Hematopoietic multipotent progenitor cell treated with erythropoietin and hydrocortisone succinate and interleukin-3 and kit ligand, for 17 days (in vitro differentiated cells): Measurements from ENCODE around the gene CALD1.
"Not testable (repeated sequence)": the region's sequence is repeated elsewhere in the genome, so short reads cannot be mapped to it uniquely, and the experiment has no call there.

Experiments used
- DNase-seq: peaks from one replicate; pipeline ENCODE4 v3.0.0-alpha.2; 2015; ENCODE audit warnings: low spot score

Gene CALD1

DNA sequence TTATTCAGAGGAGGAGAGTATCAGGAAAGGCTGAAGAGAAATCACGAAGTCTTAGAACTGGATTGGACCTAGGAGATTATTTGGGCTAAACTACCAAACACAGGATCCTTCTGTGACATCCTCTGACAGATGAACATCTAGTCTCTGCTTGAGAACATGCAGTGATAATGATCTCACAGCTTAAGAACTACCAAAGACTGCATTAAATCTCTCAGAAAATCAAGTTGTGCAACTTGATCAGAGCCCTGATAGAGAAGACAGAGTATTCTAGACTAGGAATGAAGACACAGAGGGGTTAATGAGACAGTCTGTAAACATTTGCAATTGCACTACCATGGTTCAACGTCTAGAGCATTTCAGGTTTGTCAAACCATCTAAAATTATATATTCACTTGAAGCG is 169.7 kb downstream of the CALD1 start:
- no peak for DNase-seq

DNA sequence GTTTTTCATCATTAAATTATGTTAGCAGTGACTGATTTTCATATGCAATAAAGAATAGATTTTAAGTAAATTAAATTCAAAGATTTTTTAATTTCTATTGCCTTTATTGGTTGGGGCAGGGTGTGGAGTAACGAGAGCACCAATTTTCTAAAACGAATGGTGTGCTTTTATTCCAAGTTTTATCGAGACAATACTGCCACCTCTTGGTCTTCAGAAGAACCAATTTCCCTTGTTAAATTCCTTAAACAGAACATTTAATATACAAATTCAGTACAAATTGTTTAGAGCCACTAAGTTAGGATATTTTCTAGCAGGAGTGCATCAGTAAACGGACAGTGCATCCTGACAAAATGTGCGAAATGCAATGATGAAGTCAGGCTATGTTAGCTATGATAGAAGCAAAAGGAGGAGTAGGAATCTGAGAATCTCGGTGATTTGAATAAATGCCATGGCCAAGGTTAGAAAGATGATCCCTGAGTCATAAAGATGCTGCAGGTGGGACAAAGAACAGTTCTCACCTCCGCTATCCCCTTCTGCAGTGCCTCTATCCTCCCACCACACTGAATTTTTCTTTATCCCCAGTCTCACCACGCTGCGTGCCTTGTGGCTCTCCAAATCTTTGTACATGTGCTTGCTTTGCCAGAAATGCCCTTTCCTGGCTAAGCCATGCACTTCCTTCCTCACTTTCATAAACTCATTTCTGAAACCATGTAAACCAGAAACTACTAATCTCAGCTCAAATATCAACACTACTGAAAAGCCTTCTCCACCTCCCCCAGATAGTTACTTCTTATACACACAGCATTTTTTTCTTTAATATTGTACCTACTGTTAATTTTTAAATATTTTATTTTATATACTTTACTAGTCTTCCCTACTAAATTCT is 175.0 kb downstream of the CALD1 start:
- peak; percentile 19 for DNase-seq

DNA sequence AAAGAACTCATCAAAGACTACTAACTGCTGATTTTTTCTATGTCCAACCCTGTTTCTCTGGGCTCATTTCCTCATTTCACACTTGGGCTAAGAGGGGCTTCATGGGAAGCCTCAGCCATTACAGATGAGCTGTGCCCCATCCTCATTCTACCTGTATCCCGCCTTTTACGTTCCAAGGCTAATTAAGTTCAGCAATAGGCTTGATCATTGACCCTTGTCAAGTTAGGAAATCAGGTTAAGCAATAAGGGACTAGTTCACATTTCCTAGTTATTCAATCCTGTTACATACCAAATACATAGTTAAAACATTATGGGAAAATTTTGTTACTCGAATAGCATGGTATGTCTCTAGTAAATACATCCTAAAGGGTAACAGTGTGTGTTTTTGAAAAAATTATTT is 177.6 kb downstream of the CALD1 start:
- DNase-seq, result no peak

DNA sequence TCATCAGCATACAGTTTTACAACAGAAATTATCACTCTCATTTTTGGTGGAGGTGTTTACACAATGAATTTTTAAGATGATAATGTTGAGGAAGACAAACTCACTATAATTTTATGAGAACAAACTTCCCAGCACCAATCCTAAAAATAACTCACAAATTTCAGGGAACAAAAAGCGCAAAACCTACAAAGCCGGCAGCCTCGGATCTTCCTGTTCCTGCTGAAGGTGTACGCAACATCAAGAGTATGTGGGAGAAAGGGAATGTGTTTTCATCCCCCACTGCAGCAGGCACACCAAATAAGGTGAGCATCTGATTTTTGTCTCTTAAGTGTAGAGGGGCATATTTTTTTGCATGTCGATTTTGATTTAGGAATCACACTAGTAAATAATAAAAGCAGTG is 180.4 kb downstream of the CALD1 start:
- no peak for DNase-seq

DNA sequence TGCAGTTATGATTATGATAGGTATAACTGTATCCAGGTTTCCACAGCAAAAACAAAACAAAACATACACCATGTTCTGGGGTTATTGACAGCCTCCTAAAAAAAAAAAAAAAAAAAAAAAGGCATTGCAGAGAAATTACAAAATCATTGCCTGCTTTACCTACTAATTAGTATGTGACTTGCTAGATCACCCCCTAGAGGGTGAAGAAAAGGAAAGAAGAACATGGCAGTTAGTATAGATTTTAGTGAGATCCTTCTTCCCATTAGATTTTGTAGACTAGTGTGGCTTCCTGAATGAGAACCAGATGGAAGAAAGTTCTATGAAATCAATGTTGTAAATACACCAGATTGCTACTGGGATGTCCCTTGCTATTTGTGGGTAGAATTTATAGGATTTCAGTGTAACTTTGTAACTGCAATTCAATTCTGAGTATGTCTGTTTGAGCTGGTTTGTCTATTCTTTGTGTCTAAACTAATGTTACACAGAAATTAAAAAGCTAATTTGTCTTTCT is 182.9 kb downstream of the CALD1 start:
- DNase-seq, result no peak

GRCh38 chr7:134963036-134963435 is 183.6 kb downstream of the CALD1 start:
- no peak for DNase-seq

- no peak for DNase-seq
Measured at GRCh38 chr7:134966691-134967090, 187.3 kb downstream of the CALD1 start.

DNA sequence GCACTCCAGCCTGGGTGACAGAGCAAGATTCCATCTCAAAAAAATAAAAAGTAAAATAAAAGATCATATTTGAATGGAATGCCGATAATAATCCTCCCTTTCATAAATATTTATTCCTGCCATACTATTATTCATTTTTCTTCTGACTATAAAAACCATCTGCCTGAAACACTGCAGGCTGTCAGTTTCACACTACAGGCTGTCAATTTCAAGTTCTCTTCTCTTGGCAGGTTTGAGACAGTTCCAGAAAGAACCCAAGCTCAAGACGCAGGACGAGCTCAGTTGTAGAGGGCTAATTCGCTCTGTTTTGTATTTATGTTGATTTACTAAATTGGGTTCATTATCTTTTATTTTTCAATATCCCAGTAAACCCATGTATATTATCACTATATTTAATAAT is 188.7 kb downstream of the CALD1 start:
- DNase-seq, result no peak

- DNase-seq, result not testable (repeated sequence)
Measured at GRCh38 chr7:134981645-134982044, 202.2 kb downstream of the CALD1 start.

GRCh38 chr7:134985894-134986362 is 206.5 kb downstream of the CALD1 start:
- DNase-seq, result no peak

DNA sequence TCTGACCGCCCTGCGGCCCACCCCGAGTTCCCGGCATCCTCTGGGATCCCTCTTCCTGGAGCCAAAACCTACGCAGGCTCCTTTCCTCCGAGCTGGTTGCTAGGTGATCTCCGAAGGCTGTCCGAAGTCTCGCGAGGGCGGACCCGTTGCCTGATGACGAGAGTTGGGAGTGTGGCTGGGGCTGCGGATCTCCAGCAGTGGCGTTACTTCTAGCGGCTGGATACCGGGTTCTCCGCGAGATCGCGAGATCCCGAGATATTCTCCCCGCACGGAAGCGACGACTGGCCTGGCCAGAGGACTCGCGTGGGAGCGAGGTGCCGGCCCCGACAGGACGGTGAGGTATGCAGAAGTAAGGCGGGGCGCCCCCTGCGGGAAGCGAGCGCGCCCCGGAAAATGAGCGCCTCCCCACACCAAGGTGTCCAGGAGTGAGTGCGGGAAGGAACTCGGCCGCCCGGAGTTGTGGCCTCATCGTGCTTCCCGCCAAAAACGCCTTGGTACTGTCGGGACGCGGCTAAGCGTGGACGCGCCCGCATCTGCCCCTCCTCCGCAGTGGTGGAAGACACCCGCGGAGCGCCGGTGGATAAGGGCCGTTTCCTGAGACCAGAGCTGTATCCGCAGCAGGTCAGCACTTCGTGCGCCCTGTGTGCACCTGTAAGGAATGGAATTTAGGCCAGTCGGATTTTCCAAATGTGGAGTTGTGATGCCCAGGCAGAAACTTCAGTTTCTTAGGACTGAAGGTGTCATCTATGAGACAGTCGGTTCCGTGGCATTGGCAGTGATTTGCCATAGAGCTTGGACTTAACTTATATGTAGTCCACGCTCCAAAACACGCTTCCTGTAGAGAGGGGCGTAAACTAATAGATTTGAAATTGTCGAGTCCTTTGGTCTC is 207.2 kb downstream of the CALD1 start, which contains the start of gene AGBL3:
AGBL3 (plus strand) TSS at position 146 of the 889 bp plus-strand sequence. CDS start 1,426 bp downstream, outside the sequence.
- peak; percentile 79 for DNase-seq

DNA sequence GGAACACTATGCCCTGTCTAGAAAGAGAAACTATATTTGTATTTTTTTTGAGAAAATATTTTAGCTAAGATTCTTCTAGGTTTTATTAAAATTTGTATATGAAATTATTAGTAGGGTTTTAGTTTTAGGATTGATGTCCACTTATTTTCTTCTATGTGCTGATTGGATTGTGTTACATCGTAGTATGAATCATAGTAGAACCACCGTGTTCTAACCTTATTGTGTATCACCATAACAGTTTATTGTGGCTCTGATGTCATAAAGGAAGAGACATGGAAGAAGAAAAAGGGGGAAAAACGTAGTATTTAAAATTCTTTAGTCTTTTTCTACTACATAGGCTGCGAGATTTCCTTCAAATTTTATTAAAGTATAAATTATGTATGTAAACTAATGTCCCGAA is 208.7 kb downstream of the CALD1 start:
- DNase-seq, result no peak

DNA sequence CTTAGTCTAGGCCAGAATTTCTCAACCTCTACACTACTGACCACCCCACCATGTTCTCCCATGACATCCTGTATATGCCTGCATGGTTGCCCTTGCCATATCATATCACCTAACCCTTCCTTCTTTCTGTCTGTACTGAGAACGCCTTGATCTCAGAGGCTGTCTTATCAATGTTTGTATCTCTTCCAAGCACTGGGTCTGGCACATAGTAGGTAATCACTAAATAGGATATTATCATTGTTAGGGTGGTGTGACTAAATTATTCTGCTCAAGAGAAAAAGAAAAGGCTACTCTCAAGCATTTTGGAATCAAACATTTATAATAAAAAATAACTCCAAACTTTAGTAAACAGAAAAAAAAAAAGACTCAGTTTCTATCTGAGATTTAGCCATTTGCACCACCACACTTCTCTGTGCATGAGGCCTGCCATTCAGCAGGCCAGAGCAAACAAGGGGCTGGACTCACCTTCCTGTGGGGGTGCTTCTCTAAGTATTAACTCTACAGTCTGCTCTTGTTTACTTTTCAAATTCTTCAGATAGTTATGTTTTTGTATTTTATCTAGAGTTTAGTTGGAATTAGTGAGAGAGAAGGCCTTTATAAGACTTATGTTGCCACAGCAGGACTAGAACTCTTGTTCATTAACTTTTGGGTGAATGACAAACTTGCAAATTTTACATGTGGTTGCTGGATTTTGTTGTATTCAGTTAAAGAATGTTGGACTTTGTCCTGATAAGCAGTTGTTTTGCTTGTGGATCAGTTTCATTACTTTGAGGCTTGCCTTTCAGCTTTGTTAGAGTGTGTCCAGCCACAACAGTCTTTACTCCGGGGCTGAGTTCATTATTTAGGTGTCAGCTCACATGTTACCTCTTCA is 212.3 kb downstream of the CALD1 start:
- DNase-seq, result no peak

GRCh38 chr7:134992626-134993179 is 213.3 kb downstream of the CALD1 start:
- no peak for DNase-seq

- DNase-seq, result no peak
Measured at GRCh38 chr7:134993877-134994456, 214.5 kb downstream of the CALD1 start.

DNA sequence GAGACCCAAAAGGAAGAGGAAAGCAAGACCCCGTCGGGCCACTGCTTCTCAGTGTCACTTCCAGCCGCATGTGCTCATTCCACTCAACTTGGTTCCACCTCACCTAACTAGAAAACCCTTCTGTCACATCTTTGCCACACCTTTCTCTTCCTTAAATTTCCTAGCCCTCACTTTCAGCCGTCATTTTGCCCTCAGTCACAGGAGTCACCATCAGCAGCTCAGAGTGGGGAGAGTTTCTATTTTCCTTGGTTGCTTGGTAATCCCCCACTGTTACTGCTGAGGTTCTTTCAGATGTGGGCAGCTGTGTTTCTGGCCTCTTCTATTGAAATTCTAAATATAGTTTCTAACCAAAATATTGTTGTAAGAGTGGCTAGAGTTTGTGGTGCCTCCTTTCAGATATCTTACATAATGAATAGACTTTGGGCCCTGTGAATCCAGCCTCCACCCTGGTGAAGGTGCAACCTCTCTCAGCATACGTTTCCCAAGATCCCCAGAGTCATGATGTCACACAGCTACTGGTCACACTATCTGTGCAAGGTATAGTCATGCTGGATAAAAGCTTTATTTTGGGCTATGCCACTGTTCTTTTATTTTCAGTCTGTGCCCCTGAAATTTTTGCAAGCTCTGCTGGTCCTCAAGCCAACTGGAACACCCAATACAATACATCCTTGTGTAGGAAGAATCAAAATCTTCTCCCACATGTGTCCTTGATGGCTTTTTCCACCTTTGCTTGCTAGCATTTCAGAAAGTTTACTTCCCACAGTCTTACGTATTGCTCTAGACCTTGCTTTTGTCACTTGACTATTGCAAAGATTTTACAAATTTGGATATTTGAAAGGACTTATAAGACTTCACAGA is 216.0 kb downstream of the CALD1 start:
- DNase-seq, result no peak

- DNase-seq, result no peak
Measured at GRCh38 chr7:134996097-134996550, 216.7 kb downstream of the CALD1 start.

- DNase-seq, result no peak
Measured at GRCh38 chr7:134997214-134997885, 217.9 kb downstream of the CALD1 start.

GRCh38 chr7:134999136-134999535 is 219.7 kb downstream of the CALD1 start:
- no peak for DNase-seq
